ENCODE results near the gene EHBP1L1.

The EHBP1L1 gene

GRCh38 chr11:65577756-65578109 lies 1.9 kb downstream of the EHBP1L1 start:
- DNase-seq (ENCODE audit: low read depth): no peak

GRCh38 chr11:65578134-65578533 lies 2.3 kb downstream of the EHBP1L1 start:
- no peak for DNase-seq (ENCODE audit: low read depth)

- no peak for DNase-seq (ENCODE audit: low read depth)
Observed at GRCh38 chr11:65578667-65579066, 2.8 kb downstream of the EHBP1L1 start.

- DNase-seq (ENCODE audit: low read depth): no peak
Observed at GRCh38 chr11:65579291-65579690, 3.4 kb downstream of the EHBP1L1 start.

- no peak for DNase-seq (ENCODE audit: low read depth)
Observed at GRCh38 chr11:65580031-65580692, 4.3 kb downstream of the EHBP1L1 start.

GRCh38 chr11:65580756-65581155 lies 4.9 kb downstream of the EHBP1L1 start:
- DNase-seq (ENCODE audit: low read depth): no peak

- no peak for DNase-seq (ENCODE audit: low read depth)
Observed at GRCh38 chr11:65581928-65582327, 6.1 kb downstream of the EHBP1L1 start.

- no peak for DNase-seq (ENCODE audit: low read depth)
Observed at GRCh38 chr11:65583589-65583988, 7.7 kb downstream of the EHBP1L1 start.

GRCh38 chr11:65584106-65584505 lies 8.3 kb downstream of the EHBP1L1 start:
- no peak for DNase-seq (ENCODE audit: low read depth)

- no peak for DNase-seq (ENCODE audit: low read depth)
Observed at GRCh38 chr11:65584723-65585171, 8.9 kb downstream of the EHBP1L1 start.

- DNase-seq (ENCODE audit: low read depth): no peak
Observed at GRCh38 chr11:65585396-65586246, 9.8 kb downstream of the EHBP1L1 start.

GRCh38 chr11:65586247-65586630 lies 10.4 kb downstream of the EHBP1L1 start:
- DNase-seq (ENCODE audit: low read depth): no peak

GRCh38 chr11:65586676-65587075 lies 10.8 kb downstream of the EHBP1L1 start:
- DNase-seq (ENCODE audit: low read depth): no peak

- no peak for DNase-seq (ENCODE audit: low read depth)
Observed at GRCh38 chr11:65588199-65589054, 12.6 kb downstream of the EHBP1L1 start.

- no peak for DNase-seq (ENCODE audit: low read depth)
Observed at GRCh38 chr11:65589444-65590239, 13.8 kb downstream of the EHBP1L1 start.

GRCh38 chr11:65590240-65590738 lies 14.4 kb downstream of the EHBP1L1 start:
- no peak for DNase-seq (ENCODE audit: low read depth)

GRCh38 chr11:65591939-65592857 lies 16.3 kb downstream of the EHBP1L1 start:
- DNase-seq (ENCODE audit: low read depth): no peak

GRCh38 chr11:65592858-65593517 lies 17.1 kb downstream of the EHBP1L1 start:
- no peak for DNase-seq (ENCODE audit: low read depth)

- DNase-seq (ENCODE audit: low read depth): no peak
Observed at GRCh38 chr11:65593518-65594414, 17.9 kb downstream of the EHBP1L1 start.

Data from HS-27A (cell line).